T-helper 2 cell treated with Interferon-gamma antibody and Interleukin-4, amounts not matched to agents 100 ng/mL and 5 ng/mL, for 36 hours (primary cell): ENCODE data around the gene SPATC1L. TPM values are rescaled to one million over a fixed set of nuclear protein-coding genes. Genes with fewer than 3 reads are reported as not detected.
"Not testable (repeated sequence)": the region's sequence is repeated elsewhere in the genome, so short reads cannot be mapped to it uniquely, and the experiment has no call there.

Experiments used
- intact Hi-C: fragments of 100-400 bp; cut with micrococcal nuclease; formaldehyde crosslinking; loops from one replicate; pipeline ENCODE4 v1.15.1; 2023
- total RNA-seq: library from RNA; stranded (reverse); gene quantifications from 2 replicates; pipeline ENCODE4 v1.2.3, GENCODE V29; 2022

The SPATC1L gene
- 8.2 and 9.4 TPM in 2 replicates for total RNA-seq

DNA sequence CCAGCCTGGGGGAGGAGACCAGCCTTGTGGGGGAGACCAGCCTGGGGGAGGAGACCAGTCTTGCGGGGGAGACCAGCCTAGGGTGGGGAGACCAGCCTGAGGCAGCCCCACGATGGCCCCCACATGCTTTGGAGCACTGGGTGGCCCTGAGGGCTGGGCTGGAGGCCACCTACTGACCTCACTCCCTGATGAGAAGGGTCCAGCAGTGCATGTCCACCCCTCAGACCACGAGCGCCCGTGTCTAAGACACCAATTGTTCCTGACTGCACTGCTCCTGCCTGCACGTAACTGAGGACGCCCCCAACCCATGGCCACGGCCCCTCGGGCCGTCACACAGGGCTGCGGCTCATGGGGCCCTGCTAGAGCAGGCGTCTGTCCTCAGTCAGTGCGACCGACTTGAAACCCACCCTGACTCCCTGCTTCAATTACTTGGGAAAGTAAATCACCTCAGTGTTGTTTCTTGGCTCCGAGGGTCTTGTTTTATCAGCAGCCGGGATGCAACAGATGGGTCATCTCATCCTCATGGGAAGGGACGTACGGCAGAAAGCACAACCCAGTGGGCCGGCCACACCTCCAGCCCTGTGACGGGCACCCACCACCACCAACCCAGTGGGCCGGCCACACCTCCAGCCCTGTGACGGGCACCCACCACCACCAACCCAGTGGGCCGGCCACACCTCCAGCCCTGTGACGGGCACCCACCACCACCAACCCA lies at the start of gene SPATC1L:
Gene SPATC1L, minus strand, starts transcription at position 550 of the 715 bp plus-strand sequence. CDS start 1,643 bp downstream, outside the sequence.
- intact Hi-C loops: loop anchor here (2.0 kb wide), 1 partner anchor 45 kb away; the partner anchor contains the start of gene LSS

GRCh38 chr21:46229923-46230260 lies 45.6 kb upstream of the SPATC1L start:
- intact Hi-C loops: loop anchor here (1.0 to 5.0 kb wide), 6 partner anchors 23 to 227 kb away; partner anchors contain the start of genes DIP2A, PCNT, SPATC1L and YBEY

GRCh38 chr21:46229133-46229922 lies 45.1 kb upstream of the SPATC1L start:
- intact Hi-C loops: loop anchor here (1.0 to 5.0 kb wide), 6 partner anchors 24 to 228 kb away; partner anchors contain the start of genes DIP2A, PCNT, SPATC1L and YBEY

- intact Hi-C loops: loop anchor here (1.0 to 5.0 kb wide), 6 partner anchors 25 to 229 kb away; partner anchors contain the start of genes DIP2A, PCNT, SPATC1L and YBEY
These were observed 44.2 kb upstream of the SPATC1L start, which contains the start of gene LSS for GRCh38 chr21:46228345-46229051. Gene LSS, minus strand, starts transcription at chr21:46228774. Its CDS starts 29 bp downstream, at chr21:46228745.

DNA sequence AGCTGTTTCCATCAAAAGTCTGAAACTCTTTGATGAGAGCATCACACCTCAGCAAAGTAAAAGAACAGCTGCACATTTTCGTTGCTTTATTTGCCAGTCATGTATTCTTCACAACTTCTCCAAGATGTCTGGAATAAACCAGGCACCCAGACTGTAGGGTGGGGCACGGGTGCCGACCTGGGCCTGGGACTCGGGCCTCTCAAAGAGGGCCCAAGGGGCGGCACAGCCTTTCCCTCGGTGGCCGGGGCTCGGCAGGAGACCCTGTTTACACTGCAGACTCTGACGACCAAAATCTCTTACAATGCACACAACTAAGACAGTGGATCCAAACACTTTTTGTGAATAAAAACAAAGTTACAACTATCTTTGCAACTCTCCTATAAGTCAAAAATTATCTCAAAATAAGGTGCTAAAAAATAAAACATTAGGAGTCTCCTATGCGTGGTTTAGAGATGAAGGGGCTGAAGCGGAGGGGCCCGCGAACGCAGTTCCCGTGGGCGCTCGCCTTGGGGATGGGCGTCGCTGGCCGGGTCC lies 43.6 kb upstream of the SPATC1L start:
- intact Hi-C loops: loop anchor here (2.0 to 5.0 kb wide), 3 partner anchors 43 to 229 kb away; partner anchors contain the start of genes DIP2A and SPATC1L

- intact Hi-C loops: loop anchor here (5.0 kb wide), 1 partner anchor 230 kb away; the partner anchor contains the start of gene DIP2A
These were observed 42.8 kb upstream of the SPATC1L start for GRCh38 chr21:46226920-46227599.

- intact Hi-C loops: loop anchor here (5.0 kb wide), 1 partner anchor 231 kb away; the partner anchor contains the start of gene DIP2A
These were observed 41.9 kb upstream of the SPATC1L start for GRCh38 chr21:46226146-46226545.

DNA sequence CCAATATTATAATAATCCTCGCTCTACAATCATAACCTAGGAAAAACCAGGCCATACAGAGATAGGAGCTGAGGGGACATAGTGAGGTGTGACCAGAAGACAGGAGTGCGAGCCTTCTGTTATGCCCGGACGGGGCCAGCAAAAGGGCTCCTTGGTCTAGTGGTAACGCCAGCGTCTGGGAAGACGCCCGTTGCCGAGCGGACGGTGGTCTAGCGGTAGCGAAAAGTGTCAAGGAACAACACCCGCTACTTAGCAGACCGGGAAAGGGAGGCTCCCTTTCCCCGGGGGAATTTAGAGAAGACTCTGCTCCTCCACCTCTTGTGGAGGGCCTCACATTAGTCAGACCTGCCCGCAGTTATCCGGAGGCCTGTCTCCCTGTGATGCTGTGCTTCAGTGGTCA lies 39.4 kb upstream of the SPATC1L start:
- intact Hi-C loops: not testable (repeated sequence)

DNA sequence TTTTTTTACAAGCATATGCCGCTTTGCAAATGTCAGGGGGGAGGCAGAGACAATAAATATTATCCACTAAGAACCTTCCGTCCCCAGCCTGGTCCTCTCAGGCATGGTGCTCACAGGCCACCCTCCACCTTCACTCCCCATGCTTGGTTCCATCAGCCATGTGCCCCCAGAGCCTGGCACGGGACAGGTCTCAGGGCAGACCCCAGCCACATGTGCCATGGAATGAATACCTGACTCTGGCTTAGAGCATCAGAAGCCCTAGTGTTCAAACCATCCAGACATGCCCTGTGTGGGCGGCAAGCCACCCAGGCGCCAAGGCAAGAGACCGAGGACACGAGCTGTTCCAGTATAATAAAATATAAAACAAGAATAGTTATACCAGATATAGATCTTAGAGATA lies 39.0 kb upstream of the SPATC1L start:
- intact Hi-C loops: no loop called here

GRCh38 chr21:46222436-46223116 lies 38.3 kb upstream of the SPATC1L start:
- intact Hi-C loops: no loop called here

DNA sequence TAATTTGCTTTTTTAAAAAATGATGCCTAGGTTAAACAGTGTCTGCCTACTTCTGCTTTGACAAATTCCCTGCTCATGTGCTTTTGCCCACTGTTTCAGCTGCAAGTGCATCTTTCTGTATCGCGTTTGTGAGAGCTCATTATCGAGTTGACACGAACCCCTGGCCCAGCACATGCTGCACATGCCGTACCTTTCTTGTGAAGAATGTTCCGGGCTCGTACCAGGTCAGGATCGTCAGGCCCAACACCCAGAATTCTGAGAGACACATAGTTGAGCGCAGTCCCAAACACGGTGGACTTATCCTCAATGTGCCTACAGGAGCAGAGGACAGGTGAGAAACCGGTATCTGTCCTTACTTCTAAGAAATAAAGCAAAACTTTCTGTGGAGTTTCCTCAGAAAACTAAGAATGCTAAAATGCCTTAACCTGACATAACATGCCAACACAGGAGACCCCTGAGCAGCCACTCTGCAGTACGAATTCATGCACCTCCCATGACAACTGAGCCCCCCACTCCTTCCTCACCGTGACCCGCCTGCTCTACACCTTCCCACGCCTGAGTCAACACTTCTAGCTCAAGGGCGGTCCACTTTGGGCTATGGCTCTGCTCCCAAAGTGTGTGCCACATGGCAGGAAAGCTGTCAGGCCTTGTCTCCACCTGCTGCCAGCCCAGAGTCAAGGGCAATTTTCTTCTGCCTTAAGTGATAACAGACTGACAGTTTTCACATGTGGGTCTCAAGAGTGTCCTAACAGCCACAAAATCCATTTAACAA lies 37.6 kb upstream of the SPATC1L start:
- intact Hi-C loops: no loop called here

GRCh38 chr21:46220847-46221246 lies 36.6 kb upstream of the SPATC1L start:
- intact Hi-C loops: no loop called here

GRCh38 chr21:46220275-46220810 lies 36.1 kb upstream of the SPATC1L start:
- intact Hi-C loops: no loop called here

DNA sequence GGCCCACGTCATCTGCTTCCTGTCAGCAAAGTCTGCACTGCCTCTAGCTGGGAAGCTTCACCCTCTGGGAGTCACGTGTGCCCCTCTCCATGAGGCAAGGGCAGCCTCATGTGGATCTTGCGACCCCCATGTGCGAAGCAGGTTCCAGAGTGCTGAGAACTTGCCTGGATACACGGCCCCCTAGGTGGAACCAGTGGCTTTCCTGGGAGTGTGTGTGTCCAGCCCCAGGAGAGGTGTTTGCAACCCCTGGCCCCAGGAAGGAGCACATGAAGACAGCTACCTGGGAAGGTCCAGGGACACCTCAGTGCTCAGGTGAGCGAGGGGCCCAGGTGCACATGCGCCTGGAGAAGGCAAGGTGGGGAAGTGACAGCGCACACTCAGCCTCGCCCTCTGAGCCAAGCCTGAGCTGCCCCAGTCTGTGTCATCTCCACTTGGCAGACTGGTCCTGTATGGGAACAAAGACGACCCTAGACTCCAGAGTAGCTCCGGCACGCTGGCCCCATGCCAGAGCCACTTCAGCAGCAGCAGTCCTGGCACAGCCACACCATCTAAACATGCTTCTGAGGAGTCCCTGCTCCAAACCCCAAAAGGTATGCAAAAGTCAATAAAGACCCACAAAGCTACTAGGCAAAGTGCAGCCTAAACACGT lies 35.5 kb upstream of the SPATC1L start:
- intact Hi-C loops: no loop called here

DNA sequence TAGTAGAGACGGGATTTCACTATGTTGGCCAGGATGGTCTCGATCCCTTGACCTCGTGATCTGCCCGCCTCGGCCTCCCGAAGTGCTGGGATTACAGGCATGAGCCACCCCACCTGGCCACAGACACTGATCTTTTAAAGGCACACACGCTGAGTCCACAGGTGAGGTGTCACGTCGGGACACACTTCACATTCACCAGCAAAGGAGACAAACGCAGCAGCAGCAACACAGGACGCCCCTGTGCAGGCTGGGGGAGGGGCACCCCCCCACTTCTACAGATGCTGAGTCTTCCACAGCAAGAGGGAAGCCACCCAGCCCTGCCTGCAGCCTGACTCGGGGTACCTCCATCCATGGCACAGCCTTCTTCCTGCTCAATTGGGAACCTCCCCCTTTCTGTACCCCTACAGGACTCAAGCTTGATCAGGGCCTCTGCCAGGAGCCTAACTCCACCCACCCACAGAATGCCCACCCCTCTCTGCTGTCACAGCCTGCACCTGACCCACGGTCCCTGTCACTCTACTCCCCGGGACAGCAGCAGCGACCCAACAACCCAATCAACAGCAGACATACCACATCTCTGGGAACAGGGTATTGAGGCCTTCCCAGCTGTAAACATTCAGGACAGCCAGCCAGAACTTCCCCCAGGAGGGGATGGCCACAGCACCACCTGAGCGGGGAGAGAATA lies 34.8 kb upstream of the SPATC1L start:
- intact Hi-C loops: no loop called here

GRCh38 chr21:46217511-46218196 lies 33.4 kb upstream of the SPATC1L start:
- intact Hi-C loops: no loop called here

DNA sequence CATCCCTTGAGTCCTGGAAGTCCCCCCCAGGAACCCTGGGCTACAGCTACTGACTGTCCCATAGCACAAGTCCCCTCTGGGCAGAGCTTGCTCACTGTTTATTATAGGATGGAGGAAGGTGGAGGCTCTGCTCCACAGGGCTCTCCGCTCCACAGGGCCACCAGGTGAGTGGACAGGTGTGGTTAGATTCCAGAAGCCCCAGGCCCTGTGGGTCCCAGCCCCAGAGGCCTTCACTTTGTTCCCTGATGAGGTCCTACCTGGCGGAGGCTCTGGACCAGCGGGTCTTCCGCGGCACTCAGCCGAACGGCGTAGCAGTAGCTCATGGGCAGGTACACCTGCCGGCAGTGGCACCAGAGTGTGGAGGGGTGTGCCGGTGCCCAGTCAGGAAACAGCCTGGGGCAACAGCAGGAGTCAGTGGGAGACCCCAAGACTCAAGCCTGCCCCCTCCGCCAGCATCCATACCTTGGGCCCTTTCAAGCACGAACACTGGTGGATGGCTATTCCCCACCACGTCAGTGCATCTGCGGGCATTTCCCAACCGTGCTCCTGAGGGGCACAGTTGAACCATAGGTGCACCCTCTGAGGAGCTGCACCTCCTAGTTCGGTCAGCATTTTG lies 32.0 kb upstream of the SPATC1L start:
- intact Hi-C loops: no loop called here
